K562 (cell line): ENCODE measurements around the gene HDAC2.

Experiments
- BRD4 ChIP-seq: fragments of 200-600 bp; sonication (generic); IDR thresholded peaks from 2 replicates; pipeline ENCODE4 v1.6.1; 2017; ENCODE audit warnings: inconsistent platforms
- CAMTA2 ChIP-seq: fragments of 250-450 bp; sonication (Bioruptor Pico); conservative IDR thresholded peaks from 2 replicates; pipeline ENCODE4 v1.5.1; 2022
- CTCF ChIP-seq, 3 experiments: IDR thresholded peaks in 2 of 3; conservative IDR thresholded peaks in 1 of 3; 2 replicates each; pipeline ENCODE4 v1.5.1; 2011 to 2012; ENCODE audit warnings: low read length in 3 of 3, mild to moderate bottlenecking in 3 of 3, control low read depth in 2 of 3, improper control_type of control experiment in 1 of 3, inconsistent platforms in 1 of 3, low read depth in 1 of 3, mixed read lengths in 1 of 3, moderate library complexity in 1 of 3; ENCODE audit not compliant: insufficient read depth in 2 of 3
- ETS1 ChIP-seq: conservative IDR thresholded peaks from 2 replicates; pipeline ENCODE4 v1.6.1; 2011; ENCODE audit warnings: low read depth, mild to moderate bottlenecking, low read length; ENCODE audit not compliant: control insufficient read depth
- FOSL1 ChIP-seq: fragments of 200-800 bp; sonication (Bioruptor generic); conservative IDR thresholded peaks from 2 replicates; pipeline ENCODE4 v1.6.1; 2016; ENCODE audit warnings: missing genetic modification characterization, missing compliant biosample characterization
- JUNB ChIP-seq: fragments of 450-650 bp; formaldehyde crosslinking; conservative IDR thresholded peaks from 2 replicates; pipeline ENCODE4 v1.4.0; 2020; ENCODE audit warnings: mild to moderate bottlenecking
- ZHX1 ChIP-seq: fragments of 150-350 bp; conservative IDR thresholded peaks from 2 replicates; pipeline ENCODE4 v1.6.1; 2014; ENCODE audit warnings: low read length
- ZNF140 ChIP-seq: fragments of 250-450 bp; sonication (Bioruptor Pico); IDR thresholded peaks from 2 replicates; pipeline ENCODE4 v1.8.0; 2021; ENCODE audit warnings: moderate library complexity, mild to moderate bottlenecking, inconsistent platforms
- ZNF511 ChIP-seq: sonication (generic); formaldehyde crosslinking; IDR thresholded peaks from 2 replicates; pipeline ENCODE4 v1.8.0; 2022; ENCODE audit warnings: mild to moderate bottlenecking, missing genetic modification reagents

- no peak for TF ChIP-seq CTCF (IDR thresholded peaks at IDR 0.05 in 2 of 3, conservative IDR thresholded peaks at IDR 0.05 in 1 of 3; ENCODE audit: insufficient read depth in 2 of 3, low read depth in 1 of 3, low read length in 3 of 3)
- no peak for TF ChIP-seq ZNF140 (CRISPR knock-in tag)
- no peak for TF ChIP-seq FOSL1
- TF ChIP-seq BRD4: no peak
- no peak for TF ChIP-seq ZHX1
- no peak for TF ChIP-seq ETS1
- no peak for TF ChIP-seq JUNB (CRISPR knock-in tag)
- TF ChIP-seq CAMTA2 (CRISPR knock-in tag): no peak
- TF ChIP-seq ZNF511 (CRISPR knock-in tag): no peak
Measured at GRCh38 chr6:114010540-114010939, 39.6 kb upstream of the HDAC2 start.
